ENCODE results near the gene CPLX1. TPM values are rescaled to one million over a fixed set of nuclear protein-coding genes. Genes with fewer than 3 reads are reported as not detected.
"Not testable (repeated sequence)": the region's sequence is repeated elsewhere in the genome, so short reads cannot be mapped to it uniquely, and the experiment has no call there.

CPLX1 gene
- total RNA-seq, 1 donor from 2014 or later = not detected

GRCh38 chr4:775485-775884, 50.4 kb downstream of the CPLX1 start:
- DNase-seq = not testable (repeated sequence)

DNA sequence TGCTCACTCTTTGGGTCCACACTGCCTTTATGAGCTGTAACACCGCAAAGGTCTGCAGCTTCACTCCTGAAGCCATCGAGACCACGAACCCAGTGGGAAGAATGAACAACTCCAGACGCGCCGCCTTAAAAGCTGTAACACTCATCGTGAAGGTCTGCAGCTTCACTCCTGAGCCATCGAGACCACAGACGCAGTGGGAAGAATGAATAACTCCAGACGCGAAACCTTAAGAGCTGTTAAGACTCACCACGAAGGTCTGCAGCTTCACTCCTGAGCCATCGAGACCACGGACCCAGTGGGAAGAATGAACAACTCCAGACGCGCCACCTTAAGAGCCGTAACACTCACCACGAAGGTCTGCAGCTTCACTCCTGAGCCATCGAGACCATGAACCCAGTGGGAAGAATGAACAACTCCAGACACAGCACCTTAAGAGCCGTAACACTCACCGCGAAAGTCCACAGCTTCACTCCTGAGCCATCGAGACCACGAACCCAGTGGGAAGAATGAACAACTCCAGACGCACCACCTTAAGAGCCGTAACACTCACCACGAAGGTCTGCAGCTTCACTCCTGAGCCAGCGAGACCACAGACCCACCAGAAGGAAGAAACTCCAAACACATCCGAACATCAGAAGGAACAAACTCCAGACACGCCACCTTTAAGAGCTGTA, 51.4 kb downstream of the CPLX1 start:
- not testable (repeated sequence) for DNase-seq

DNA sequence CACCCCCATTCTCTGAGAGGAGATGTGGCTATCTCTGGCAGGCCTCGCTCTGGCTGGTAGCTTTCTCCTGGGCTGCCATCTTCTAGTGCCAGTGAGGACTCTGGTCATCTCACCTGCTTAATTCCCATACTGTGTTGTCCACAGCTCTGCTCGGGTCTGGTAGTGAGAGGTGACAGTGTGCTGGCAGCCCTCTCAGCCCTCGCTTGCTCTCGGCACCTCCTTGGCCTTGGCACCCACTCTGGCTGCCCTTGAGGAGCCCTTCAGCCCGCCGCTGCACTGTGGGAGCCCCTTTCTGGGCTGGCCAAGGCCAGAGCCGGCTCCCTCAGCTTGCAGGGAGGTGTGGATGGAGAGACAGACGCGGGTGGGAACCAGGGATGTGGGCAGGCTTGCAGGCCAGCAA, 52.7 kb downstream of the CPLX1 start:
- no peak for DNase-seq

GRCh38 chr4:772776-773175, 53.2 kb downstream of the CPLX1 start:
- no peak for DNase-seq

- DNase-seq = peak; percentile 30
These were observed 53.8 kb downstream of the CPLX1 start for GRCh38 chr4:772118-772517.

GRCh38 chr4:771464-771863, 54.5 kb downstream of the CPLX1 start:
- DNase-seq = no peak

- no peak for DNase-seq
These were observed 55.9 kb downstream of the CPLX1 start for GRCh38 chr4:770022-770421.

- no peak for DNase-seq
These were observed 56.4 kb downstream of the CPLX1 start for GRCh38 chr4:769511-769910.

GRCh38 chr4:768995-769394, 56.9 kb downstream of the CPLX1 start:
- no peak for DNase-seq

DNA sequence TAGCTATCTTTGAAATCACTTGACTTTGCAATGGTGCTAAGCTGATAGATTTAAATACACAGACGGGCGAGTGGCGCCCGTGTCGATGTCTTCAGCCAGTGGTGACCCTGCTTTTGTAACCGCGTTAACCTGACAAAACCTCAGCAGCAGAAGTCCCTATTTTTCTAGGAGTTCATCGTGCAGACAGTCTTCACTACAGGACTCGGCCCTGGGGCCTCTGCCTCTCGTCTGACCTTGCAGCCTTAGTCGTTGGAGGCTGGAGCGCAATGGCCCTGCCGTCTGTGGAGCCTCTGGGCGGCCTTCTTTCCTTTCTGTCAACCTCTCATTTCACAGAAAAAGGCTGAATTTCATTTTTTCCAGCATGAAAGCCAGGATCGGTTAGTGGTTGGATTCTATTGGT, 57.9 kb downstream of the CPLX1 start:
- no peak for DNase-seq

DNA sequence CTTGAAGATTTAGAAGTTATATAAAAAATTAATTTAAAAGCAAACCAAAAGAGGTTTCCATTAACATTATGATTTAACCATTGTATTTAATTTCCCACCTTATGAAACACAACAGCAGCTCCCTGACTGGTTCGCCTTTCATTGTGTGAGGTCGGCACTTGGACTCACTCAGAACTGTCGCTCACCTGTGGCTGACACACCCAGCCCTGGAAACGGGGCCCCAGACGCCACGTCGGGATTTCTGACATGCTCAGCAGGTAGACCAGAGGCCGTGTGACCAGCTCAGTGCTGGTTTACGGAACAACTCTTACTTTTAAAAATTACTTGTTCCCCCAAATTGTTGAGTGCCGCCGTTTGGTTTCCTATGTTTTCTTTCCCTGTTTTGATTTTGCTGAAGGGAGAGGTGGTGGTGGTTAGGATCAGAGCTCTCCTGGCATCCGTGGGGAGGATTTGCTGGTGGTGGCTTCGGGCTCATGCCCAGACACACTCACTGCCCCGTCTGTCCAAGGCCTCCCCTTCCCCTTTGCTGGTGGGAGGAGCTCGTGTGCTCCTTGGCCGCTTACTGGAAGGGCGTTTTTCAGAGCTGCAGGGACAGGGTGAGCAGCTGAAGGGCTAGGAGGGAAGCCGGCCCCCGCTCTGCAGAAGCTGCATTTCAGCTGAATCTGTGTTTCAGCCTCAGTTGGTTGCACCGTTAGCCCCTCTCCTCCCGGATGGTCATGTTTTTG, 59.2 kb downstream of the CPLX1 start:
- no peak for DNase-seq

DNA sequence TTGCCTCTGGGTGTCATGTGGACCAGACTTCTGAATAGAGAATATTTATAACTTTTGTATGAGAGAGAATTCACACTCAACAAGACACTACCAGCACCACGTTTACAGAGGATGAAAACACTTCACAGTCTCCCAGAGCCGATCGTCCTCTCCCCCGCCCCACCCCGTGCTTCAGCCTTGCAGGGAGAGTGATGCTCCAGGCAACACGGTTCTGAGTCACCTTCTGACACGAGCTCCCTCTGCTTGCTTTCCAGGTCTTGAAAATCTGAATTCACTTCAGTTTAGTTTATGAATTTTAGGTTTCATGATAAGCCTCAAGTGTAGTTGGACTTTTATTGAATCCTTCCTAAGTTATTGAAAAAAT, 59.8 kb downstream of the CPLX1 start:
- DNase-seq = no peak

GRCh38 chr4:764405-765169, 61.3 kb downstream of the CPLX1 start:
- DNase-seq = no peak

GRCh38 chr4:763922-764321, 62.0 kb downstream of the CPLX1 start:
- DNase-seq = no peak

DNA sequence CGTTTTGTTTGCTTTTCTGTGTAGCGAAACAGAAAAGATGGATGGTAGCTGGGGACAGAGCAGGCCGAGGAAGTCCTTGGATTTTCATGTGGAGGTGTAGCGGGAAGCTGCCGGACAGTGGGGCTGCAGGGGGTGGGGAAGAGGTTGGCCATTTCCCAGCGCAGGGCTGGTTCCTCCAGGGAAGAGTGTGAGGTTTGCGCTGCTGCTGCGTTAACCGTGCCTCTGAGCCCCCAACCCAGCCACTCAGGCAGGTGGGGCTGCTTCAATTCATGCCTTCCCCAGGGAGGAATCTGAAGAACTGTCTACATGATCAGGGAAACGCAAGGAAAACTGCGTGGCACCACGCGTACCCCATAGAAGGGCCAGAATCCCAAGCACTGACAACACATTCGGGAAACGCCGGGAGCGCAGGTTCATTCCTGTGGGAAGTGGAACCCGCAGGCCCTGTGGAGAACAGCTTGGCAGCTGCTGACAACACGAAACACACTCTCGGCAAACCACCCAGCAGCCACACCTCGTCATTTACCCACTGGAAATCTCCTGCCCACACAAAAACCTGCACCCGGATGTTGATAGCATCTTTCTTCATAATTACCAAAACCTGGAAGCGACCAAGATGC, 62.6 kb downstream of the CPLX1 start:
- no peak for DNase-seq

DNA sequence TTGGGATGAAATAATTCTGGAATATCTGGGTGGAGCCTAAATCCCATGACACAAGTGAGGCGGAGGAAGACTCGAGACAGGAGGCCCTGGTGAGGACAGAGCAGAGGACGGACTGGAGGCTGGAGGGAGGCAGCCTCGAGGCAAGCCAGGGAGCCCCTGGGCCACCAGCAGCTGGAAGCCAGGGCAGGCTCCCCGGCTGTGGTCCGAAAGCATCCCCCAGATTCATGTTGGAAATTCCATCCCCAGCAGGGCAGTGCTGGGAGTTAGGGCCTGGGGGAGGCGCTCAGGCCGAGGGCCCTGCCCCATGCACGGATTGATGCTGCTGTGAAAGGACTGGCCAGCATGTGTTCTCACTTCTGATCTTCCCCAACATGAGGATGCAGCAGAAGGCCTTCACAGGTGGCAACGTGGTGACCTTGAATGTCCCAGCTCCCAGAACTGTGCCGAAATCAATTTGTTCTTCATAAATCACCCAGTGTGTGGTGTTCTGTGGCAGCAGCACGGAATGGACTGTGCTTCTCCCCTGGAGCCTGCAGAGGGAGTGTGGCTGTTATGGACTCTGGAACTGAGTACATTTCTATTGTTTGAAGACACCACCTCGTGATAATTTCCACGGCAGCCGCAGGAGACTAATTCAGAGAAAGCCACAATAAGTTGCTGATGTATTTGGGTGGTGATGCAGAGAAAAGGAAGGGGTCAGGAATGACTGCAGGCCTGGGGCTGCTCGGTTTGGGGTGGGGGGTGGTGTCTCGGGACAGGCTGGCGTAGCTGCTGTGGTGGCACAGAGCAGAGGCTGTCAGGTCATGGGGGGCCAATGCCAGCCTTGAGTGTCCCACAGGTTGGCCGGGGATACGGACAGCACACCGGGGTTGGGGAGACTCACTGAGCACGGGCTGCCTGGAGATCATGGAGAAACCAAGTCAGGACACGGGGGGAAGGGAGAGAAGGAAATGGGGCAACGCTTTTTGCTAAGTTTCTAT, 63.4 kb downstream of the CPLX1 start:
- DNase-seq = no peak

DNA sequence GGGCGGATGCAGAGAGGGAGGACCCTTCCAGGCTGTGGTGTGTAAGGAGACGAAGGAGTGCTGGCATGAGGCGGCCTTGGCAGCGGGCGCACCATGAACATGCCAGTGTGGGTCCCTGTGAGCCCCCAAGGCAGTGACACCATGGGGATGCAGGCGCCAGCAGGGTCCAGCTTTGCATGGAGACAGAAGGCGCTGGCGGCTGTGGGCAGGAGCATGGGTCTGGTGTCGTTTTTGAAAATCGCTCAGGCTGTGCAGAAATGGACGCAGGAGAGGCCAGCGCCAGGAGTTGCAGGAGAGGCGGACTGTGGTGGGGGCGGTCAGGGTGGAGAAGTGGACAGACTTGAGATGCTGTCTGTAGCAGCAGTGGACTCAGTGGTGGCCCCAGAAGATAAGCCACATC, 64.2 kb downstream of the CPLX1 start:
- no peak for DNase-seq

GRCh38 chr4:761086-761485, 64.8 kb downstream of the CPLX1 start:
- no peak for DNase-seq

DNA sequence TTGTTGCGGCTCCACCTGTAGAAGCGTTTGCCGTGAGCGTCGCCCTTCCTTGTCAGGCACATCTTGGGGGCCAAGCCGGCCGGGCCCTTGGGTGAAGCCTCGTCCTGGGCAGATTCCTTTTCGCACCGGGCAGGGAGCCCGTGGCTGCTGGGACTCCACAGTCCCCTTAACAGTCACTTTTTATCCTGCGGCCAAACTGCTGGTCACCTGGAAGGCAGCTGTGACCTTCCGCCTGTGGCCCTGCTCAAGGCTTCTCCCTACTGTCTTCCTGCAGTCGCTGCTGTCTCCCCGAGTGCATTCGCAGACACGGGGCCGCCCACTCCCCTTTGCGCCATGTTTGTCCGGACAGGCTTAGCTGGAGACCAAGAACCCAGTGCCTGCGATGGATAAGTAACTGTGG, 65.3 kb downstream of the CPLX1 start:
- no peak for DNase-seq

- not testable (repeated sequence) for DNase-seq
These were observed 66.1 kb downstream of the CPLX1 start for GRCh38 chr4:759810-760209.

DNA sequence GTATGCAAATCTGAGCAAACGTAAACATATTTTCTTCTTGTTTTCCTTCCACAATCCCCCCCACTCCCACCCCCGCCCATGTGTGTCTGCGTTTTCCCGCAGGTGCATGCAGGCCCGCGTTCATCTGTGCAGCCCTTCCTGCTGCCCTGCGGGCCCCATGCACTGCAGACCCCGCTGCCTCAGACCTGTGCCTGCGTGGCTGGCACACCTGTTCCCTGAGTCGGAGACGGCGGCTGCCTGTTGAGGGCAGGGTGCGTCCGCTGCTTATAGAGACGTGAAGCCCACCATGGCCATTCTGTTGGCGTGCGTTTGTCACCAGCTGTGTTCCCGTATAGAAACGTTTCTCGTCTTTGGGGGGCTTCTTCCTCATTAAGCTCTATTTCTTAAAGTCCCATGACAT, 68.8 kb downstream of the CPLX1 start:
- no peak for DNase-seq
